GM18505 (cell line): Measurements from ENCODE around the gene PIEZO2.
"Not testable (repeated sequence)": the region's sequence is repeated elsewhere in the genome, so short reads cannot be mapped to it uniquely, and the experiment has no call there.

ENCODE experiments used
- ATAC-seq: cut with Tn5 transposase; IDR thresholded peaks from one replicate; pipeline ENCODE4 v1.9.1; 2021; ENCODE audit not compliant: unreplicated experiment
- POLR2A ChIP-seq: IDR thresholded peaks from 4 replicates; pipeline ENCODE4 v1.6.1; 2011; ENCODE audit warnings: borderline replicate concordance; ENCODE audit not compliant: insufficient read depth, insufficient read length; ENCODE audit errors: extremely low read depth

The PIEZO2 gene

GRCh38 chr18:11145413-11146191 is 3.8 kb downstream of the PIEZO2 start:
- no peak for TF ChIP-seq POLR2A
- ATAC-seq = no peak

GRCh38 chr18:11137400-11137799 is 12.0 kb downstream of the PIEZO2 start:
- no peak for TF ChIP-seq POLR2A
- no peak for ATAC-seq

- ATAC-seq = no peak
- TF ChIP-seq POLR2A = no peak
Observed at GRCh38 chr18:11136241-11136640, 13.1 kb downstream of the PIEZO2 start.

- no peak for TF ChIP-seq POLR2A
- ATAC-seq = no peak
Observed at GRCh38 chr18:11134940-11135339, 14.4 kb downstream of the PIEZO2 start.

GRCh38 chr18:11129059-11129458 is 20.3 kb downstream of the PIEZO2 start:
- ATAC-seq = not testable (repeated sequence)

GRCh38 chr18:11125492-11126315 is 23.7 kb downstream of the PIEZO2 start:
- no peak for ATAC-seq
- TF ChIP-seq POLR2A = no peak

- no peak for ATAC-seq
- no peak for TF ChIP-seq POLR2A
Observed at GRCh38 chr18:11124054-11124453, 25.3 kb downstream of the PIEZO2 start.

GRCh38 chr18:11121443-11121849 is 27.9 kb downstream of the PIEZO2 start:
- no peak for TF ChIP-seq POLR2A
- ATAC-seq = no peak

GRCh38 chr18:11119959-11120587 is 29.3 kb downstream of the PIEZO2 start:
- no peak for ATAC-seq

GRCh38 chr18:11119550-11119949 is 29.8 kb downstream of the PIEZO2 start:
- no peak for ATAC-seq

More at GRCh38 chr18:11119959-11120587, 29.3 kb downstream of the PIEZO2 start:
- TF ChIP-seq POLR2A = no peak

GRCh38 chr18:11118051-11118766 is 31.2 kb downstream of the PIEZO2 start:
- no peak for TF ChIP-seq POLR2A
- ATAC-seq = no peak

More at GRCh38 chr18:11119550-11119949, 29.8 kb downstream of the PIEZO2 start:
- TF ChIP-seq POLR2A = no peak

GRCh38 chr18:11115276-11115675 is 34.1 kb downstream of the PIEZO2 start:
- TF ChIP-seq POLR2A = no peak
- no peak for ATAC-seq

- no peak for TF ChIP-seq POLR2A
- ATAC-seq = no peak
Observed at GRCh38 chr18:11114653-11115052, 34.7 kb downstream of the PIEZO2 start.
